Measurements from ENCODE around the gene STRIP1. TPM values are rescaled to one million over a fixed set of nuclear protein-coding genes. Genes with fewer than 3 reads are reported as not detected.

STRIP1 gene
- polyA plus RNA-seq, 1 of the 3 experiments (the other 2 are of a cell fraction): 34.6 TPM

DNA sequence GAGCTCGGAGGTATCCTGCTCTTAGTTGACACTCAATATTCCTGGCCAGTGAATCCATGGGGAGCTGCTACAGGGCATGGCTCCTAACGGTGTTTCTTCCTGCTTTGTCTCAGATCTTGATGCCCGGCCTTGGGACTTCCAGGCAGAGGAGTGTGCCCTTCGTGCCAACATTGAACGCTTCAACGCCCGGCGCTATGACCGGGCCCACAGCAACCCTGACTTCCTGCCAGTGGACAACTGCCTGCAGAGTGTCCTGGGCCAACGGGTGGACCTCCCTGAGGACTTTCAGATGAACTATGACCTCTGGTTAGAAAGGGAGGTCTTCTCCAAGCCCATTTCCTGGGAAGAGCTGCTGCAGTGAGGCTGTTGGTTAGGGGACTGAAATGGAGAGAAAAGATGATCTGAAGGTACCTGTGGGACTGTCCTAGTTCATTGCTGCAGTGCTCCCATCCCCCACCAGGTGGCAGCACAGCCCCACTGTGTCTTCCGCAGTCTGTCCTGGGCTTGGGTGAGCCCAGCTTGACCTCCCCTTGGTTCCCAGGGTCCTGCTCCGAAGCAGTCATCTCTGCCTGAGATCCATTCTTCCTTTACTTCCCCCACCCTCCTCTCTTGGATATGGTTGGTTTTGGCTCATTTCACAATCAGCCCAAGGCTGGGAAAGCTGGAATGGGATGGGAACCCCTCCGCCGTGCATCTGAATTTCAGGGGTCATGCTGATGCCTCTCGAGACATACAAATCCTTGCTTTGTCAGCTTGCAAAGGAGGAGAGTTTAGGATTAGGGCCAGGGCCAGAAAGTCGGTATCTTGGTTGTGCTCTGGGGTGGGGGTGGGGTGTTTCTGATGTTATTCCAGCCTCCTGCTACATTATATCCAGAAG is 19.4 kb downstream of the STRIP1 start (continued):
- TF ChIP-seq, protein P1, sequence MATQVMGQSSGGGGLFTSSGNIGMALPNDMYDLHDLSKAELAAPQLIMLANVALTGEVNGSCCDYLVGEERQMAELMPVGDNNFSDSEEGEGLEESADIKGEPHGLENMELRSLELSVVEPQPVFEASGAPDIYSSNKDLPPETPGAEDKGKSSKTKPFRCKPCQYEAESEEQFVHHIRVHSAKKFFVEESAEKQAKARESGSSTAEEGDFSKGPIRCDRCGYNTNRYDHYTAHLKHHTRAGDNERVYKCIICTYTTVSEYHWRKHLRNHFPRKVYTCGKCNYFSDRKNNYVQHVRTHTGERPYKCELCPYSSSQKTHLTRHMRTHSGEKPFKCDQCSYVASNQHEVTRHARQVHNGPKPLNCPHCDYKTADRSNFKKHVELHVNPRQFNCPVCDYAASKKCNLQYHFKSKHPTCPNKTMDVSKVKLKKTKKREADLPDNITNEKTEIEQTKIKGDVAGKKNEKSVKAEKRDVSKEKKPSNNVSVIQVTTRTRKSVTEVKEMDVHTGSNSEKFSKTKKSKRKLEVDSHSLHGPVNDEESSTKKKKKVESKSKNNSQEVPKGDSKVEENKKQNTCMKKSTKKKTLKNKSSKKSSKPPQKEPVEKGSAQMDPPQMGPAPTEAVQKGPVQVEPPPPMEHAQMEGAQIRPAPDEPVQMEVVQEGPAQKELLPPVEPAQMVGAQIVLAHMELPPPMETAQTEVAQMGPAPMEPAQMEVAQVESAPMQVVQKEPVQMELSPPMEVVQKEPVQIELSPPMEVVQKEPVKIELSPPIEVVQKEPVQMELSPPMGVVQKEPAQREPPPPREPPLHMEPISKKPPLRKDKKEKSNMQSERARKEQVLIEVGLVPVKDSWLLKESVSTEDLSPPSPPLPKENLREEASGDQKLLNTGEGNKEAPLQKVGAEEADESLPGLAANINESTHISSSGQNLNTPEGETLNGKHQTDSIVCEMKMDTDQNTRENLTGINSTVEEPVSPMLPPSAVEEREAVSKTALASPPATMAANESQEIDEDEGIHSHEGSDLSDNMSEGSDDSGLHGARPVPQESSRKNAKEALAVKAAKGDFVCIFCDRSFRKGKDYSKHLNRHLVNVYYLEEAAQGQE (IDR thresholded peaks at IDR 0.05; ENCODE audit: low read depth, low read length): no peak
- TF ChIP-seq SMC3 (IDR thresholded peaks at IDR 0.05; ENCODE audit: low read depth, low read length) (peak; percentile 97), CHD2 (IDR thresholded peaks at IDR 0.05; ENCODE audit: low read length, partially characterized antibody) (peak; percentile 21), EP300 (IDR thresholded peaks at IDR 0.05; ENCODE audit: borderline replicate concordance in 1 of 2, low read depth in 1 of 2, low read length in 1 of 2) (no peak), ELF1 (IDR thresholded peaks at IDR 0.05) (no peak)
- TF ChIP-seq, protein P2, sequence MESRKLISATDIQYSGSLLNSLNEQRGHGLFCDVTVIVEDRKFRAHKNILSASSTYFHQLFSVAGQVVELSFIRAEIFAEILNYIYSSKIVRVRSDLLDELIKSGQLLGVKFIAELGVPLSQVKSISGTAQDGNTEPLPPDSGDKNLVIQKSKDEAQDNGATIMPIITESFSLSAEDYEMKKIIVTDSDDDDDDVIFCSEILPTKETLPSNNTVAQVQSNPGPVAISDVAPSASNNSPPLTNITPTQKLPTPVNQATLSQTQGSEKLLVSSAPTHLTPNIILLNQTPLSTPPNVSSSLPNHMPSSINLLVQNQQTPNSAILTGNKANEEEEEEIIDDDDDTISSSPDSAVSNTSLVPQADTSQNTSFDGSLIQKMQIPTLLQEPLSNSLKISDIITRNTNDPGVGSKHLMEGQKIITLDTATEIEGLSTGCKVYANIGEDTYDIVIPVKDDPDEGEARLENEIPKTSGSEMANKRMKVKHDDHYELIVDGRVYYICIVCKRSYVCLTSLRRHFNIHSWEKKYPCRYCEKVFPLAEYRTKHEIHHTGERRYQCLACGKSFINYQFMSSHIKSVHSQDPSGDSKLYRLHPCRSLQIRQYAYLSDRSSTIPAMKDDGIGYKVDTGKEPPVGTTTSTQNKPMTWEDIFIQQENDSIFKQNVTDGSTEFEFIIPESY (IDR thresholded peaks at IDR 0.05; ENCODE audit: borderline replicate concordance, low read depth): no peak

DNA sequence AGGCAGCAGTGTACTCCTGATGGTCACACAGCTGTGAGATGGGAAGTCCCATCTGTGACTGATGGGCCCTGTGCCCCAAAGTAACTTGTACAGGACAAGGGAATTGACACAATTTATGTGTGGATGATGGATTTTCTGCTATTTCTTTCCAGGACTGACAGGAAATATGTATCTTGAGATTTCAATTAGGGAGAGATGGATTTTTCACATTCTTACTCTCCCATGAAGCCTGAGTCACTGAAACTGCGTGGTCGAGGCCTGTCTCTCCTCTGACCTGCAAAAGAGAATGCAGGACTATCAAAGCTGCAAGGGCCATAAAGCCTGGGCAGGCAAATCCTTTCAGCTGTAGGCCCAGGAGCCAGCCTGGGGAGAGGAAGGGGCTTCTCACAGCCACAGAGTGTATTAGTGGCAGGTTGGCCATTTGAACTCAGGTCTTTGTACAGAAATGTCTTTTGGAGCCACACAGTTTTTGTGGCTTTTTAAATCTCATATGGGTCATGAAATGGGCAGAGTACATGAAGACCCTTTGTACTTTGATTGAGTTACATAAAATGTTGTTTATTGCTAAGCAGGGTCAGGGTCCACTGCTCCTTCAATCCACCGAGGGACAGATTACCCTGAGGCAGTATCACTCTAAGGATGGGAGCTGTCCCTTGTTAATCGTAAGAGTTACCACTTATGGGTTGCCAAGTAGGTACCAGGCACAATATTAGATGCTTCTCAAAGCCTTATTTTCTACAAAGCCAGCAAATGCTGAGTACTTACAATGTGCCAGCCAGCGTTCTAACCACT is 21.3 kb downstream of the STRIP1 start:
- H3K4me3 ChIP-seq (ENCODE audit: low read depth in 2 of 2, low read length in 1 of 2): no peak overlapping the region
- POLR2A ChIA-PET: interaction anchor here (0.9 to 1.1 kb wide), 2 partner anchors 36 to 45 kb away, joined by 3 to 4 read pairs; no protein-coding TSS in a partner anchor
- peak overlapping the region; percentile 34; the same call in 1 of the 2 replicates for H3K9ac ChIP-seq
- CTCF ChIA-PET: interaction anchor here (1.0 to 42.0 kb wide), 9 partner anchors 10 to 405 kb away, joined by 4 to 1768 read pairs (median 17); partner anchors contain the start of genes ALX3, KCNC4, STRIP1 and UBL4B
- no peaks in the 10 kb centered on the region for H3K9me2 ChIP-seq
- H2AFZ ChIP-seq (ENCODE audit: low read depth): no peak overlapping the region
- H4K20me1 ChIP-seq (ENCODE audit: insufficient read depth): peaks cover 10% of the 10 kb centered on the region
- H3K27me3 ChIP-seq (ENCODE audit: insufficient read depth): no peaks in the 10 kb centered on the region
- H3K4me2 ChIP-seq: peak overlapping the region; percentile 52
- no peaks in the 10 kb centered on the region for H3K9me3 ChIP-seq
- H3K36me3 ChIP-seq (replicated peaks in 1 of 2; ENCODE audit: control insufficient read depth in 1 of 2, insufficient read depth in 2 of 2, low read length in 1 of 2): peaks cover 41 to 64% of the 10 kb centered on the region in 2 experiments
- peak overlapping the region; percentile 71 to 93 for H3K27ac ChIP-seq (ENCODE audit: low read depth in 2 of 2, low read length in 1 of 2)
- peaks cover 45% of the 10 kb centered on the region for H3F3A ChIP-seq (replicated peaks; ENCODE audit: insufficient read depth)
- peaks cover 60 to 78% of the 10 kb centered on the region in 2 experiments for H3K4me1 ChIP-seq (ENCODE audit: control insufficient read depth in 1 of 2, insufficient read depth in 2 of 2, low read depth in 1 of 2, low read length in 1 of 2)
- WGBS (ENCODE audit: low lambda C conversion rate): 50% methylated on average over 4 of the region's 5 CpGs
- no peaks in the 10 kb centered on the region; the same call in 1 of the 2 replicates for H3K79me2 ChIP-seq (ENCODE audit: insufficient read depth)
- DNase-seq: no peak
- TF ChIP-seq, protein P3, sequence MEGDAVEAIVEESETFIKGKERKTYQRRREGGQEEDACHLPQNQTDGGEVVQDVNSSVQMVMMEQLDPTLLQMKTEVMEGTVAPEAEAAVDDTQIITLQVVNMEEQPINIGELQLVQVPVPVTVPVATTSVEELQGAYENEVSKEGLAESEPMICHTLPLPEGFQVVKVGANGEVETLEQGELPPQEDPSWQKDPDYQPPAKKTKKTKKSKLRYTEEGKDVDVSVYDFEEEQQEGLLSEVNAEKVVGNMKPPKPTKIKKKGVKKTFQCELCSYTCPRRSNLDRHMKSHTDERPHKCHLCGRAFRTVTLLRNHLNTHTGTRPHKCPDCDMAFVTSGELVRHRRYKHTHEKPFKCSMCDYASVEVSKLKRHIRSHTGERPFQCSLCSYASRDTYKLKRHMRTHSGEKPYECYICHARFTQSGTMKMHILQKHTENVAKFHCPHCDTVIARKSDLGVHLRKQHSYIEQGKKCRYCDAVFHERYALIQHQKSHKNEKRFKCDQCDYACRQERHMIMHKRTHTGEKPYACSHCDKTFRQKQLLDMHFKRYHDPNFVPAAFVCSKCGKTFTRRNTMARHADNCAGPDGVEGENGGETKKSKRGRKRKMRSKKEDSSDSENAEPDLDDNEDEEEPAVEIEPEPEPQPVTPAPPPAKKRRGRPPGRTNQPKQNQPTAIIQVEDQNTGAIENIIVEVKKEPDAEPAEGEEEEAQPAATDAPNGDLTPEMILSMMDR (IDR thresholded peaks at IDR 0.05): no peak
- no peak for TF ChIP-seq MEF2A (IDR thresholded peaks at IDR 0.05; ENCODE audit: borderline replicate concordance, low read depth)
- no peak for TF ChIP-seq ELF1 (IDR thresholded peaks at IDR 0.05)
- no peak for TF ChIP-seq NRF1 (IDR thresholded peaks at IDR 0.05; ENCODE audit: low read depth, low read length)
- TF ChIP-seq POLR2AphosphoS5 (IDR thresholded peaks at IDR 0.05; ENCODE audit: low read depth, low read length): peak; percentile 43; the same call in 1 of the 2 replicates
- TF ChIP-seq, protein P4, sequence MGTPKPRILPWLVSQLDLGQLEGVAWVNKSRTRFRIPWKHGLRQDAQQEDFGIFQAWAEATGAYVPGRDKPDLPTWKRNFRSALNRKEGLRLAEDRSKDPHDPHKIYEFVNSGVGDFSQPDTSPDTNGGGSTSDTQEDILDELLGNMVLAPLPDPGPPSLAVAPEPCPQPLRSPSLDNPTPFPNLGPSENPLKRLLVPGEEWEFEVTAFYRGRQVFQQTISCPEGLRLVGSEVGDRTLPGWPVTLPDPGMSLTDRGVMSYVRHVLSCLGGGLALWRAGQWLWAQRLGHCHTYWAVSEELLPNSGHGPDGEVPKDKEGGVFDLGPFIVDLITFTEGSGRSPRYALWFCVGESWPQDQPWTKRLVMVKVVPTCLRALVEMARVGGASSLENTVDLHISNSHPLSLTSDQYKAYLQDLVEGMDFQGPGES (IDR thresholded peaks at IDR 0.05; ENCODE audit: low read depth, low read length): no peak
- no peak for TF ChIP-seq FOXJ3 (CRISPR knock-in tag; IDR thresholded peaks at IDR 0.05)
- TF ChIP-seq, protein P5, sequence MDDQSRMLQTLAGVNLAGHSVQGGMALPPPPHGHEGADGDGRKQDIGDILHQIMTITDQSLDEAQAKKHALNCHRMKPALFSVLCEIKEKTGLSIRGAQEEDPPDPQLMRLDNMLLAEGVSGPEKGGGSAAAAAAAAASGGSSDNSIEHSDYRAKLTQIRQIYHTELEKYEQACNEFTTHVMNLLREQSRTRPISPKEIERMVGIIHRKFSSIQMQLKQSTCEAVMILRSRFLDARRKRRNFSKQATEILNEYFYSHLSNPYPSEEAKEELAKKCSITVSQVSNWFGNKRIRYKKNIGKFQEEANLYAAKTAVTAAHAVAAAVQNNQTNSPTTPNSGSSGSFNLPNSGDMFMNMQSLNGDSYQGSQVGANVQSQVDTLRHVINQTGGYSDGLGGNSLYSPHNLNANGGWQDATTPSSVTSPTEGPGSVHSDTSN (IDR thresholded peaks at IDR 0.05): peak; percentile 93
- TF ChIP-seq, protein P6, sequence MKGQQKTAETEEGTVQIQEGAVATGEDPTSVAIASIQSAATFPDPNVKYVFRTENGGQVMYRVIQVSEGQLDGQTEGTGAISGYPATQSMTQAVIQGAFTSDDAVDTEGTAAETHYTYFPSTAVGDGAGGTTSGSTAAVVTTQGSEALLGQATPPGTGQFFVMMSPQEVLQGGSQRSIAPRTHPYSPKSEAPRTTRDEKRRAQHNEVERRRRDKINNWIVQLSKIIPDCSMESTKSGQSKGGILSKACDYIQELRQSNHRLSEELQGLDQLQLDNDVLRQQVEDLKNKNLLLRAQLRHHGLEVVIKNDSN (IDR thresholded peaks at IDR 0.05; ENCODE audit: borderline replicate concordance, low read depth): no peak
- no peak for TF ChIP-seq RAD21 (IDR thresholded peaks at IDR 0.05; ENCODE audit: low read length)
